ENCODE results near the gene HINFP. TPM values are rescaled to one million over a fixed set of nuclear protein-coding genes. Genes with fewer than 3 reads are reported as not detected.

Gene HINFP
- polyA plus RNA-seq, 1 donor from 2014 or later, result 50.0 TPM

- Histone ChIP-seq H3K9me3 (ENCODE audit: low read length) (no peaks in the 10 kb centered on the region), H3K9ac (ENCODE audit: low read length) (no peak overlapping the region), H3K36me3 (ENCODE audit: insufficient read depth, low read length) (no peaks in the 10 kb centered on the region), H3K9me2 (ENCODE audit: insufficient read depth, low read length) (no peaks in the 10 kb centered on the region), H3K4me2 (ENCODE audit: low read length) (no peak overlapping the region), H3K27ac (ENCODE audit: low read length) (no peak overlapping the region), H2AFZ (ENCODE audit: low read depth, low read length) (no peak overlapping the region), H4K20me1 (ENCODE audit: insufficient read depth) (no peaks in the 10 kb centered on the region), H3K79me2 (replicated peaks; ENCODE audit: insufficient read depth, low read length) (no peaks in the 10 kb centered on the region), H3K27me3 (ENCODE audit: insufficient read depth, low read depth, low read length) (no peaks in the 10 kb centered on the region), H3F3A (ENCODE audit: insufficient read depth, low read length, poor library complexity, severe bottlenecking) (no peaks in the 10 kb centered on the region), H3K4me3 (ENCODE audit: low read length) (no peak overlapping the region)
- TF ChIP-seq TAF1 (IDR thresholded peaks at IDR 0.05; ENCODE audit: low read depth), result no peak
- no peak for TF ChIP-seq RAD21 (conservative IDR thresholded peaks at IDR 0.05)
- no peak for TF ChIP-seq POLR2AphosphoS5 (IDR thresholded peaks at IDR 0.05)
- no peak for TF ChIP-seq EZH2 (IDR thresholded peaks at IDR 0.05; ENCODE audit: borderline replicate concordance, insufficient read depth, low read length, poor library complexity, severe bottlenecking)
- no peak for TF ChIP-seq SMC3 (conservative IDR thresholded peaks at IDR 0.05; ENCODE audit: poor library complexity)
- TF ChIP-seq EP300 (conservative IDR thresholded peaks at IDR 0.05; ENCODE audit: poor library complexity, severe bottlenecking), result no peak
- no peak for TF ChIP-seq MXI1 (conservative IDR thresholded peaks at IDR 0.05; ENCODE audit: poor library complexity, severe bottlenecking)
- no peak for TF ChIP-seq REST (IDR thresholded peaks at IDR 0.05; ENCODE audit: borderline replicate concordance)
- no peak for TF ChIP-seq CTCF (IDR thresholded peaks at IDR 0.05; ENCODE audit: poor library complexity, severe bottlenecking)
Observed at GRCh38 chr11:119116601-119117000, 4.8 kb upstream of the HINFP start.

GRCh38 chr11:119117004-119117706 is 4.2 kb upstream of the HINFP start:
- TF ChIP-seq RAD21 (conservative IDR thresholded peaks at IDR 0.05) (no peak), EZH2 (IDR thresholded peaks at IDR 0.05; ENCODE audit: borderline replicate concordance, insufficient read depth, low read length, poor library complexity, severe bottlenecking) (no peak), REST (IDR thresholded peaks at IDR 0.05; ENCODE audit: borderline replicate concordance) (no peak), MXI1 (conservative IDR thresholded peaks at IDR 0.05; ENCODE audit: poor library complexity, severe bottlenecking) (no peak), SMC3 (conservative IDR thresholded peaks at IDR 0.05; ENCODE audit: poor library complexity) (no peak), CTCF (IDR thresholded peaks at IDR 0.05; ENCODE audit: poor library complexity, severe bottlenecking) (no peak), EP300 (conservative IDR thresholded peaks at IDR 0.05; ENCODE audit: poor library complexity, severe bottlenecking) (no peak), POLR2AphosphoS5 (IDR thresholded peaks at IDR 0.05) (no peak), TAF1 (IDR thresholded peaks at IDR 0.05; ENCODE audit: low read depth) (no peak)
- Histone ChIP-seq H3K36me3 (ENCODE audit: insufficient read depth, low read length) (no peaks in the 10 kb centered on the region), H2AFZ (ENCODE audit: low read depth, low read length) (no peak overlapping the region), H3K9ac (ENCODE audit: low read length) (no peak overlapping the region), H4K20me1 (ENCODE audit: insufficient read depth) (no peaks in the 10 kb centered on the region), H3K9me3 (ENCODE audit: low read length) (no peaks in the 10 kb centered on the region), H3K79me2 (replicated peaks; ENCODE audit: insufficient read depth, low read length) (peaks cover 4% of the 10 kb centered on the region), H3K4me3 (ENCODE audit: low read length) (no peak overlapping the region), H3K27ac (ENCODE audit: low read length) (no peak overlapping the region), H3F3A (ENCODE audit: insufficient read depth, low read length, poor library complexity, severe bottlenecking) (no peaks in the 10 kb centered on the region), H3K27me3 (ENCODE audit: insufficient read depth, low read depth, low read length) (no peaks in the 10 kb centered on the region), H3K9me2 (ENCODE audit: insufficient read depth, low read length) (no peaks in the 10 kb centered on the region), H3K4me2 (ENCODE audit: low read length) (no peak overlapping the region)
